ENCODE data around the gene MUS81.
A peak's percentile ranks its signal among the peaks of the same experiment; 100 is the strongest.

- TF ChIP-seq CTCF (IDR thresholded peaks at IDR 0.05) (peak in 4 of 5 experiments; percentile 33 to 78 (median 53)), POLR2AphosphoS5 (IDR thresholded peaks at IDR 0.05) (peak in 2 of 3 donors; percentile 17 to 39), POLR2A (IDR thresholded peaks at IDR 0.05) (no peak)
These were observed 9.1 kb upstream of the MUS81 start for GRCh38 chr11:65851083-65851579.

Measured in transverse colon (tissue), 4 donors.